ENCODE data around the gene RAD54L. TPM values are rescaled to one million over a fixed set of nuclear protein-coding genes. Genes with fewer than 3 reads are reported as not detected.

Gene RAD54L
- total RNA-seq, 1 experiment from 2014 or later: 25.2 TPM

GRCh38 chr1:46284058-46284457 is 36.5 kb downstream of the RAD54L start:
- peaks cover 47% of the 10 kb centered on the region for H3K36me3 Mint-ChIP-seq (ENCODE audit: insufficient read depth, unreplicated experiment)
- no peak overlapping the region for H3K4me3 Mint-ChIP-seq (ENCODE audit: low read depth, unreplicated experiment)
- no peaks in the 10 kb centered on the region for H3K4me1 Mint-ChIP-seq (ENCODE audit: low read depth, unreplicated experiment)
- no peak for TF ChIP-seq CTCF (IDR thresholded peaks at IDR 0.05; ENCODE audit: unreplicated experiment)
- BruUV-seq (replicated peaks): no TSS peak
- DNase-seq: no peak
- CTCF ChIA-PET: interaction anchor here (0.5 kb wide), 1 partner anchor 12 kb away, joined by 4 read pairs; no protein-coding TSS in a partner anchor
- H3K27me3 Mint-ChIP-seq (ENCODE audit: unreplicated experiment): no peaks in the 10 kb centered on the region
- no peak overlapping the region for H3K27ac Mint-ChIP-seq (ENCODE audit: unreplicated experiment)
- intact Hi-C loops (cut with micrococcal nuclease; ENCODE audit: unreplicated experiment): no loop called here
- no peaks in the 10 kb centered on the region for H3K9me3 Mint-ChIP-seq (ENCODE audit: low read depth, unreplicated experiment)

GRCh38 chr1:46284597-46285564 is 37.3 kb downstream of the RAD54L start:
- Mint-ChIP-seq H3K4me1 (ENCODE audit: low read depth, unreplicated experiment) (no peaks in the 10 kb centered on the region), H3K36me3 (ENCODE audit: insufficient read depth, unreplicated experiment) (peaks cover 55% of the 10 kb centered on the region), H3K27ac (ENCODE audit: unreplicated experiment) (no peak overlapping the region), H3K27me3 (ENCODE audit: unreplicated experiment) (no peaks in the 10 kb centered on the region), H3K9me3 (ENCODE audit: low read depth, unreplicated experiment) (no peaks in the 10 kb centered on the region), H3K4me3 (ENCODE audit: low read depth, unreplicated experiment) (no peak overlapping the region)
- no peak for DNase-seq
- intact Hi-C loops (cut with micrococcal nuclease; ENCODE audit: unreplicated experiment): no loop called here
- no TSS peak for BruUV-seq (replicated peaks)
- CTCF ChIA-PET: interaction anchor here (1.3 kb wide), 1 partner anchor 7 kb away, joined by 3 read pairs; no protein-coding TSS in a partner anchor
- no peak for TF ChIP-seq CTCF (IDR thresholded peaks at IDR 0.05; ENCODE audit: unreplicated experiment)

GRCh38 chr1:46285730-46286477 is 38.3 kb downstream of the RAD54L start:
- no peaks in the 10 kb centered on the region for H3K4me1 Mint-ChIP-seq (ENCODE audit: low read depth, unreplicated experiment)
- no peaks in the 10 kb centered on the region for H3K9me3 Mint-ChIP-seq (ENCODE audit: low read depth, unreplicated experiment)
- H3K27ac Mint-ChIP-seq (ENCODE audit: unreplicated experiment): no peak overlapping the region
- no peaks in the 10 kb centered on the region for H3K27me3 Mint-ChIP-seq (ENCODE audit: unreplicated experiment)
- CTCF ChIA-PET: interaction anchor here (1.3 kb wide), 1 partner anchor 8 kb away, joined by 3 read pairs; no protein-coding TSS in a partner anchor
- intact Hi-C loops (cut with micrococcal nuclease; ENCODE audit: unreplicated experiment): no loop called here
- peaks cover 53% of the 10 kb centered on the region for H3K36me3 Mint-ChIP-seq (ENCODE audit: insufficient read depth, unreplicated experiment)
- H3K4me3 Mint-ChIP-seq (ENCODE audit: low read depth, unreplicated experiment): no peak overlapping the region
- BruUV-seq (replicated peaks): no TSS peak
- no peak for TF ChIP-seq CTCF (IDR thresholded peaks at IDR 0.05; ENCODE audit: unreplicated experiment)
- DNase-seq: no peak

GRCh38 chr1:46288485-46289133 is 41.0 kb downstream of the RAD54L start:
- intact Hi-C loops (cut with micrococcal nuclease; ENCODE audit: unreplicated experiment): no loop called here
- Mint-ChIP-seq H3K4me3 (ENCODE audit: low read depth, unreplicated experiment) (no peak overlapping the region), H3K4me1 (ENCODE audit: low read depth, unreplicated experiment) (no peaks in the 10 kb centered on the region), H3K27ac (ENCODE audit: unreplicated experiment) (no peak overlapping the region), H3K9me3 (ENCODE audit: low read depth, unreplicated experiment) (no peaks in the 10 kb centered on the region), H3K36me3 (ENCODE audit: insufficient read depth, unreplicated experiment) (peaks cover 43% of the 10 kb centered on the region), H3K27me3 (ENCODE audit: unreplicated experiment) (no peaks in the 10 kb centered on the region)
- no TSS peak for BruUV-seq (replicated peaks)
- no peak for DNase-seq
- TF ChIP-seq CTCF (IDR thresholded peaks at IDR 0.05; ENCODE audit: unreplicated experiment): no peak
- CTCF ChIA-PET: no interaction called here

All from Calu3 (cell line).